H9 (cell line): ENCODE results near the gene JAKMIP1. TPM values are rescaled to one million over a fixed set of nuclear protein-coding genes. Genes with fewer than 3 reads are reported as not detected.

Source experiments
- DNase-seq: peaks from one replicate; pipeline ENCODE4 v3.0.0-alpha.2; 2017
- H2AFZ ChIP-seq: one replicate; pipeline ENCODE4 v1.6.1; 2013; ENCODE audit warnings: mild to moderate bottlenecking, low read length, control low read depth, moderate library complexity
- H2AK5ac ChIP-seq: 2 replicates; pipeline ENCODE4 v1.6.1; 2013; ENCODE audit warnings: low read length, control low read depth, mixed read lengths; ENCODE audit not compliant: insufficient read length
- H2BK120ac ChIP-seq: one replicate; pipeline ENCODE4 v1.6.1; 2013; ENCODE audit warnings: low read depth, mild to moderate bottlenecking, low read length, control low read depth, inconsistent platforms; ENCODE audit not compliant: poor library complexity, severe bottlenecking
- H2BK12ac ChIP-seq: 2 replicates; pipeline ENCODE4 v1.6.1; 2013; ENCODE audit warnings: low read length, control low read depth, mixed read lengths, low read depth; ENCODE audit not compliant: insufficient read length
- H2BK15ac ChIP-seq: 2 replicates; pipeline ENCODE4 v1.6.1; 2013; ENCODE audit warnings: low read depth, low read length, control low read depth
- H2BK20ac ChIP-seq: one replicate; pipeline ENCODE4 v1.6.1; 2013; ENCODE audit warnings: low read depth, mild to moderate bottlenecking, low read length, control low read depth, inconsistent platforms; ENCODE audit not compliant: poor library complexity, severe bottlenecking
- H2BK5ac ChIP-seq: 2 replicates; pipeline ENCODE4 v1.6.1; 2013; ENCODE audit warnings: low read length, control low read depth, mixed read lengths; ENCODE audit not compliant: insufficient read length
- H3K14ac ChIP-seq: 2 replicates; pipeline ENCODE4 v1.6.1; 2013; ENCODE audit warnings: low read length, control low read depth; ENCODE audit not compliant: insufficient read depth
- H3K18ac ChIP-seq: 2 replicates; pipeline ENCODE4 v1.6.1; 2013; ENCODE audit warnings: low read depth, mild to moderate bottlenecking, mixed read lengths, low read length, control low read depth; ENCODE audit not compliant: insufficient read length
- H3K23ac ChIP-seq: 2 replicates; pipeline ENCODE4 v1.6.1; 2013; ENCODE audit warnings: low read length, control low read depth, mixed read lengths, low read depth; ENCODE audit not compliant: insufficient read length
- H3K23me2 ChIP-seq: 2 replicates; pipeline ENCODE4 v1.6.1; 2013; ENCODE audit warnings: low read depth, mild to moderate bottlenecking, mixed read lengths, low read length, control low read depth; ENCODE audit not compliant: insufficient read length, poor library complexity, severe bottlenecking
- H3K27ac ChIP-seq: 2 replicates; pipeline ENCODE4 v1.5.1; 2013; ENCODE audit warnings: low read length, control low read depth, mixed read lengths, low read depth; ENCODE audit not compliant: insufficient read length
- H3K27me3 ChIP-seq: 2 replicates; pipeline ENCODE4 v1.6.1; 2013; ENCODE audit warnings: low read length, control low read depth, inconsistent platforms; ENCODE audit not compliant: insufficient read depth
- H3K4ac ChIP-seq: 2 replicates; pipeline ENCODE4 v1.6.1; 2013; ENCODE audit warnings: low read depth, mild to moderate bottlenecking, control low read depth, inconsistent platforms, low read length, moderate library complexity
- H3K4me1 ChIP-seq: 2 replicates; pipeline ENCODE4 v1.6.1; 2013; ENCODE audit warnings: low read length, control low read depth, inconsistent platforms; ENCODE audit not compliant: insufficient read depth
- H3K4me2 ChIP-seq: 2 replicates; pipeline ENCODE4 v1.6.1; 2013; ENCODE audit warnings: low read length, control low read depth, mixed read lengths; ENCODE audit not compliant: insufficient read length, insufficient read depth
- H3K56ac ChIP-seq: 2 replicates; pipeline ENCODE4 v1.6.1; 2013; ENCODE audit warnings: low read depth, mild to moderate bottlenecking, mixed read lengths, low read length, control low read depth; ENCODE audit not compliant: insufficient read length
- H3K79me1 ChIP-seq: 2 replicates; pipeline ENCODE4 v1.6.1; 2013; ENCODE audit warnings: low read depth, mild to moderate bottlenecking, moderate library complexity, low read length, control low read depth, inconsistent platforms; ENCODE audit not compliant: insufficient read depth, poor library complexity, severe bottlenecking
- H3K79me2 ChIP-seq: 2 replicates; pipeline ENCODE4 v1.6.1; 2013; ENCODE audit warnings: low read length, control low read depth, inconsistent platforms; ENCODE audit not compliant: insufficient read depth
- H3K9ac ChIP-seq: 2 replicates; pipeline ENCODE4 v1.6.1; 2013; ENCODE audit warnings: low read length, control low read depth, mixed read lengths; ENCODE audit not compliant: insufficient read length; ENCODE audit errors: extremely low read depth
- H3K9me3 ChIP-seq: one replicate; pipeline ENCODE4 v1.6.1; 2013; ENCODE audit warnings: low read depth, low read length, inconsistent platforms; ENCODE audit not compliant: control insufficient read depth
- H3T11ph ChIP-seq: one replicate; pipeline ENCODE4 v1.6.1; 2013; ENCODE audit warnings: mild to moderate bottlenecking, low read length, control low read depth, inconsistent platforms
- H4K20me1 ChIP-seq: one replicate; pipeline ENCODE4 v1.6.1; 2013; ENCODE audit not compliant: control insufficient read depth, insufficient read length, insufficient read depth
- H4K5ac ChIP-seq: 2 replicates; pipeline ENCODE4 v1.6.1; 2013; ENCODE audit warnings: low read depth, mild to moderate bottlenecking, mixed read lengths, low read length, control low read depth; ENCODE audit not compliant: insufficient read length
- H4K8ac ChIP-seq: replicated peaks from 2 replicates; pipeline ENCODE4 v1.6.1; 2013; ENCODE audit warnings: low read length, control low read depth, mixed read lengths, low read depth; ENCODE audit not compliant: insufficient read length
- H4K91ac ChIP-seq: 2 replicates; pipeline ENCODE4 v1.6.1; 2013; ENCODE audit warnings: low read depth, mild to moderate bottlenecking, moderate library complexity, mixed read lengths, low read length, control low read depth; ENCODE audit not compliant: insufficient read length
- H3K27ac Mint-ChIP-seq, 3 experiments: 2 replicates in 2 of 3; 3 replicates in 1 of 3; pipeline ENCODE4 v1.8.0; 2020 to 2021; ENCODE audit warnings: mixed read lengths in 3 of 3, mild to moderate bottlenecking in 1 of 3, moderate library complexity in 1 of 3
- H3K27me3 Mint-ChIP-seq: 2 replicates; pipeline ENCODE4 v1.8.0; 2021; ENCODE audit warnings: low read depth, mild to moderate bottlenecking, moderate library complexity, mixed read lengths
- H3K36me3 Mint-ChIP-seq, 3 experiments: 2 replicates in 2 of 3; 3 replicates in 1 of 3; pipeline ENCODE4 v1.8.0; 2020 to 2021; ENCODE audit warnings: low read depth in 3 of 3, mixed read lengths in 3 of 3; ENCODE audit not compliant: insufficient read depth in 1 of 3
- H3K4me1 Mint-ChIP-seq, 2 experiments: 2 replicates each; pipeline ENCODE4 v1.8.0; 2020; ENCODE audit warnings: mixed read lengths in 2 of 2
- H3K4me3 Mint-ChIP-seq, 2 experiments: 2 replicates in 1 of 2; 3 replicates in 1 of 2; pipeline ENCODE4 v1.8.0; 2020 to 2021; ENCODE audit warnings: mild to moderate bottlenecking in 2 of 2, mixed read lengths in 2 of 2, moderate library complexity in 1 of 2
- H3K9me3 Mint-ChIP-seq, 2 experiments: 2 replicates in 1 of 2; 3 replicates in 1 of 2; pipeline ENCODE4 v1.8.0; 2020; ENCODE audit warnings: mild to moderate bottlenecking in 2 of 2, mixed read lengths in 2 of 2, moderate library complexity in 1 of 2
- CTCF ChIP-seq: fragments of 200-600 bp; sonication (generic); conservative IDR thresholded peaks from 3 replicates; pipeline ENCODE4 v1.8.0; 2021; ENCODE audit warnings: antibody characterized with exemption, mild to moderate bottlenecking
- WGBS: extraction: QIAGEN DNeasy Blood & Tissue Kit; methylation state at CpG from one replicate; pipeline ENCODE4 v1.1.7; 2013; ENCODE audit warnings: missing lambda C conversion rate, low lambda C conversion rate, mixed read lengths; ENCODE audit not compliant: insufficient read length; ENCODE audit errors: extremely low coverage; 5-methylcytosine and 5-hydroxymethylcytosine counted together
- total RNA-seq: library from RNA; stranded (reverse); gene quantifications from 2 replicates; pipeline ENCODE4 v1.2.1, GENCODE V29; 2021

JAKMIP1 gene
- total RNA-seq, 1 experiment from 2014 or later, result 1.5 TPM

DNA sequence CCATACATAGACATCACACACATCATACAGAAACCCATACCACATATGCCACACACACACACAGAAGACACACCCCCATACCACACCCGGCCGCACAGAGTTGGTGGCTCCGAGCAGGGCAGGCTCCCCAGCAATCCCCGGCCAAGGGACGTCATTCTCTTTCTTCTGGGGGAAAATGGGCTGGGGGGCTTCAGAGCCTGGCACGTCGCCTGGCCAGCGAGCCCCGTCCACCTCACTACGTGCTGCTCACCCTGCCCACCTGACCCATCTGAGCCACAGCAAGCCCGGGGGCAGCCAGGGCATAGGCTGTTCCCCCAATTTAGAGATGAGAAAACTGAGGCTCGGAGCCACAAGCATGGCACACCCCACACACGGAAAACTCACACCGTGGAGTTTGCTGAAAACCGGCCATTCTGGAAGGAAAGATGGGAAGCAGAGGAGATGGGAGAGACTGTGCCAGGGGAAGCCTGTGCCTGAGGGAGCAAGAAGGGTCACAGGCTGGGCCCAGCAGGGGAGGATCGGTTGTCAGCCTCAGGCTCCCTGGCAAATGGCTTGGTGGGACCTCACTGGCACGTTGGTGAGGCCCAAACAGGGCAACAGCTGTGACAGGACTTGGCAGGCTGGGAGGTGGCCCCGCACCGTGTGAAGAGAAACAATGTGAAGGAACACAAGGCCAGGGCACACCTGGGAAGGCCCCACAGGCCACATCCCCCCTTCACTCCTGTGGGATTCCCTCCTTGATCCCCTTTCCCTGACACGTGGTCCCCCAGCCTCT lies 73.2 kb downstream of the JAKMIP1 start:
- Histone ChIP-seq H2BK5ac (no peak overlapping the region), H3K18ac (no peak overlapping the region), H4K5ac (no peak overlapping the region), H3K79me1 (no peaks in the 10 kb centered on the region), H2BK12ac (no peak overlapping the region), H3K56ac (no peak overlapping the region), H2BK15ac (no peak overlapping the region), H3K9me3 (no peaks in the 10 kb centered on the region), H3K4ac (no peak overlapping the region), H2AK5ac (no peak overlapping the region), H4K8ac (no peak overlapping the region), H3K79me2 (no peaks in the 10 kb centered on the region), H2AFZ (no peak overlapping the region), H3K23me2 (no peaks in the 10 kb centered on the region), H3K27me3 (no peaks in the 10 kb centered on the region), H4K20me1 (no peaks in the 10 kb centered on the region), H3K9ac (no peak overlapping the region), H3T11ph (no peak overlapping the region), H3K23ac (no peak overlapping the region), H2BK120ac (no peak overlapping the region), H4K91ac (no peak overlapping the region), H2BK20ac (no peak overlapping the region), H3K4me2 (no peak overlapping the region), H3K4me1 (no peaks in the 10 kb centered on the region), H3K14ac (peak overlapping the region; percentile 31; the same call in 1 of the 2 replicates), H3K27ac (no peak overlapping the region)
- no peak for DNase-seq
- H3K9me3 Mint-ChIP-seq, result no peaks in the 10 kb centered on the region
- no peaks in the 10 kb centered on the region; the same call in 1 of the 2 replicates for H3K27me3 Mint-ChIP-seq
- no peak overlapping the region for H3K27ac Mint-ChIP-seq
- H3K4me3 Mint-ChIP-seq, result no peak overlapping the region
- no peaks in the 10 kb centered on the region for H3K36me3 Mint-ChIP-seq
- no CpG with 5 or more reads among the region's 20 CpGs for WGBS
- TF ChIP-seq CTCF, result no peak
- peaks cover 3 to 5% of the 10 kb centered on the region in 2 experiments; a peak in 3 of 4 replicates for H3K4me1 Mint-ChIP-seq
